ENCODE data around the gene VSTM1. TPM values are rescaled to one million over a fixed set of nuclear protein-coding genes. Genes with fewer than 3 reads are reported as not detected.

Gene VSTM1
- total RNA-seq, 2 donors from 2014 or later = not detected

DNA sequence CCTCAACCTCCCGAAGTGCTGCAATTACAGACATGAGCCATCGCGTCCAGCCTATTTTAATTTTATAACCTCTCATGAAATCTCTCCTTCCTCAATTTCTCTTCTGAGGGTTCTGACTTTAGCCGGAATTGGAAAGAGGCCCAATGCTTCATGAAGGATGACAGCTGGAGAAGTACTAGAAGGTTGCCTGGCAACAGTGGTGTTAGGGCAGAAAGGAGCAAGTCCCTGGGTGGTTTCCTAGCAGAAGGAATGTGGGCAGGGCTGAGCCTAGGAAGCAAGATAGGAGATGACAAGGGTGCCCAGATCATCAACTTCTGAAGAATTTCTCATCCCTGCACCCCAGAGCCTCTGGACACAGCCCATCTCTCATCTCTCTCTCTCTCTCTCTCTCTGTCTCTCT lies 46.4 kb downstream of the VSTM1 start:
- H3K27me3 ChIP-seq = peaks cover 0 to 3% of the 10 kb centered on the region in 2 donors
- H3K4me3 ChIP-seq = no peak overlapping the region
- intact Hi-C loops (cut with DNase I) = no loop called here
- TF ChIP-seq CTCF (IDR thresholded peaks at IDR 0.05) (no peak), POLR2A (IDR thresholded peaks at IDR 0.05) (no peak)
- 83 to 85% methylated on average over 4 of the region's 4 CpGs for WGBS, 2 donors
- no peaks in the 10 kb centered on the region for H3K36me3 ChIP-seq (replicated peaks in 1 of 2; ENCODE audit: insufficient read depth in 1 of 2, low read depth in 2 of 2)
- H3K9me3 ChIP-seq = no peaks in the 10 kb centered on the region
- H3K4me1 ChIP-seq = peaks cover 6% of the 10 kb centered on the region
- DNase-seq (no peak), ATAC-seq (no peak)
- no peak overlapping the region for H3K27ac ChIP-seq

DNA sequence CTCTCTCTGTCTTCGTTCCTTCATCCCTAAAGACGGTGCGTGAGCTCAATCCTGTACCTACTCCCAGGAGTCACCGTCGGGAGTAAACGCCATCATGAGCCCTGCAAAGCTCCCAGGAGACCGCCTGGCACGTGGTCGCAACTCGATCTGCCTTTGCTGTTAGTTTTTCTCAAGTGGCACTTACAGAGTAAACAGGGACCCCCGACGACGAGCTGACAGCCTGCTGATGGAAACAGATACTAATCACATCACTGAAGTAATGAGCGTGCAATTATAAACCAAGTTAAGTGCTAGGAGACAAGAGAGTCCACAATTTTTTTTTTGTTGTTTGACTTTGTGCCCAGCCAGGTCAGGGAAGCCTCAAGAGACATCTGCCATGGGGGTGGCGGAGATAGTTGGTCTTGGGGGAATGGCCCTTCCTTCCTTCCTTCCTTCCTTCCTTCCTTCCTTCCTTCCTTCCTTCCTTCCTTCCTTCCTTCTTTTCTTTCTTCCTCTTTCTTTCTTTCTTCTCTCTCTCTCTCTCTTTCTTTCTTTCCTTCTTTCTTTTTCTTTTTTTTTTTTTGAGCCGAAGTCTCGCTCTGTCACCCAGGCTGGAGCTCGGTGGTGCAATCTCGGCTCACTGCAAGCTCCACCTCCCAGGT lies 48.7 kb downstream of the VSTM1 start:
- H3K36me3 ChIP-seq (replicated peaks in 1 of 2; ENCODE audit: insufficient read depth in 1 of 2, low read depth in 2 of 2) = no peaks in the 10 kb centered on the region
- H3K27ac ChIP-seq = no peak overlapping the region
- DNase-seq (no peak), ATAC-seq (no peak)
- H3K4me1 ChIP-seq = peaks cover under 1% of the 10 kb centered on the region
- no peaks in the 10 kb centered on the region for H3K9me3 ChIP-seq
- whole genome bisulfite sequencing, 2 donors = 20 to 38% methylated on average over 18 of the region's 19 CpGs
- no peak overlapping the region for H3K4me3 ChIP-seq
- intact Hi-C loops (cut with DNase I) = no loop called here
- H3K27me3 ChIP-seq = peaks cover 0 to 3% of the 10 kb centered on the region in 2 donors
- TF ChIP-seq CTCF (IDR thresholded peaks at IDR 0.05) (no peak), POLR2A (IDR thresholded peaks at IDR 0.05) (no peak)

GRCh38 chr19:54013866-54014265 lies 49.8 kb downstream of the VSTM1 start:
- H3K27ac ChIP-seq = no peak overlapping the region
- TF ChIP-seq CTCF (IDR thresholded peaks at IDR 0.05) (no peak), POLR2A (IDR thresholded peaks at IDR 0.05) (no peak)
- no peaks in the 10 kb centered on the region for H3K36me3 ChIP-seq (replicated peaks in 1 of 2; ENCODE audit: insufficient read depth in 1 of 2, low read depth in 2 of 2)
- H3K4me3 ChIP-seq = no peak overlapping the region
- H3K4me1 ChIP-seq = no peaks in the 10 kb centered on the region
- peaks cover 0 to 3% of the 10 kb centered on the region in 2 donors for H3K27me3 ChIP-seq
- 68 to 73% methylated on average over 8 of the region's 8 CpGs for WGBS, 2 donors
- H3K9me3 ChIP-seq = no peaks in the 10 kb centered on the region
- ATAC-seq = no peak
- DNase-seq = no peak
- intact Hi-C loops (cut with DNase I) = no loop called here

GRCh38 chr19:54011507-54012211 lies 52.0 kb downstream of the VSTM1 start:
- intact Hi-C loops (cut with DNase I) = no loop called here

More at GRCh38 chr19:54011507-54012211, 52.0 kb downstream of the VSTM1 start:
- WGBS, 2 donors = 20 to 33% methylated on average over 26 to 32 of the region's 36 CpGs
- H3K9me3 ChIP-seq = no peaks in the 10 kb centered on the region
- no peak overlapping the region for H3K27ac ChIP-seq
- no peaks in the 10 kb centered on the region for H3K4me1 ChIP-seq
- TF ChIP-seq CTCF (IDR thresholded peaks at IDR 0.05) = no peak
- TF ChIP-seq POLR2A (IDR thresholded peaks at IDR 0.05) = no peak
- no peaks in the 10 kb centered on the region for H3K36me3 ChIP-seq (replicated peaks in 1 of 2; ENCODE audit: insufficient read depth in 1 of 2, low read depth in 2 of 2)
- H3K4me3 ChIP-seq = no peak overlapping the region
- ATAC-seq (no peak), DNase-seq (no peak)
- H3K27me3 ChIP-seq = no peaks in the 10 kb centered on the region
